Cardiac fibroblast (primary cell): Measurements from ENCODE around the gene LRRC75B.

ENCODE experiments used
- DNase-seq, 2 donors: peaks; one replicate each; pipeline versions ENCODE4 v3.0.0 to v3.0.0-alpha.2; 2010; ENCODE audit warnings: low read depth in 2 of 2
- H3K4me3 ChIP-seq, 2 donors: replicated peaks in 1 of 2; 1 replicate in 1 of 2; 2 replicates in 1 of 2; pipeline ENCODE4 v1.5.1; 2011; ENCODE audit warnings: low read depth in 2 of 2, low read length in 2 of 2, mild to moderate bottlenecking in 2 of 2, moderate library complexity in 1 of 2
- TF ChIP-seq, protein P1 (sequence below): IDR thresholded peaks from one replicate; pipeline ENCODE4 v1.5.1; 2011; ENCODE audit warnings: low read depth, mild to moderate bottlenecking, low read length, inconsistent platforms

Gene LRRC75B

GRCh38 chr22:24548812-24549211, 44.1 kb downstream of the LRRC75B start:
- TF ChIP-seq, protein P1, sequence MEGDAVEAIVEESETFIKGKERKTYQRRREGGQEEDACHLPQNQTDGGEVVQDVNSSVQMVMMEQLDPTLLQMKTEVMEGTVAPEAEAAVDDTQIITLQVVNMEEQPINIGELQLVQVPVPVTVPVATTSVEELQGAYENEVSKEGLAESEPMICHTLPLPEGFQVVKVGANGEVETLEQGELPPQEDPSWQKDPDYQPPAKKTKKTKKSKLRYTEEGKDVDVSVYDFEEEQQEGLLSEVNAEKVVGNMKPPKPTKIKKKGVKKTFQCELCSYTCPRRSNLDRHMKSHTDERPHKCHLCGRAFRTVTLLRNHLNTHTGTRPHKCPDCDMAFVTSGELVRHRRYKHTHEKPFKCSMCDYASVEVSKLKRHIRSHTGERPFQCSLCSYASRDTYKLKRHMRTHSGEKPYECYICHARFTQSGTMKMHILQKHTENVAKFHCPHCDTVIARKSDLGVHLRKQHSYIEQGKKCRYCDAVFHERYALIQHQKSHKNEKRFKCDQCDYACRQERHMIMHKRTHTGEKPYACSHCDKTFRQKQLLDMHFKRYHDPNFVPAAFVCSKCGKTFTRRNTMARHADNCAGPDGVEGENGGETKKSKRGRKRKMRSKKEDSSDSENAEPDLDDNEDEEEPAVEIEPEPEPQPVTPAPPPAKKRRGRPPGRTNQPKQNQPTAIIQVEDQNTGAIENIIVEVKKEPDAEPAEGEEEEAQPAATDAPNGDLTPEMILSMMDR: no peak
- no peak for DNase-seq

GRCh38 chr22:24543679-24544243, 49.1 kb downstream of the LRRC75B start:
- TF ChIP-seq, protein P1: no peak

More at GRCh38 chr22:24548812-24549211, 44.1 kb downstream of the LRRC75B start:
- no peak overlapping the region for H3K4me3 ChIP-seq

GRCh38 chr22:24543185-24543601, 49.7 kb downstream of the LRRC75B start:
- TF ChIP-seq, protein P1: no peak
- no peak for DNase-seq
- no peak overlapping the region for H3K4me3 ChIP-seq

More at GRCh38 chr22:24543679-24544243, 49.1 kb downstream of the LRRC75B start:
- no peak for DNase-seq
- no peak overlapping the region for H3K4me3 ChIP-seq

GRCh38 chr22:24542641-24543040, 50.2 kb downstream of the LRRC75B start:
- TF ChIP-seq, protein P1: no peak
- no peak for DNase-seq
- no peak overlapping the region for H3K4me3 ChIP-seq

- DNase-seq: no peak
- TF ChIP-seq, protein P1: no peak
- no peak overlapping the region for H3K4me3 ChIP-seq
These were observed 51.0 kb downstream of the LRRC75B start for GRCh38 chr22:24541681-24542515.

DNA sequence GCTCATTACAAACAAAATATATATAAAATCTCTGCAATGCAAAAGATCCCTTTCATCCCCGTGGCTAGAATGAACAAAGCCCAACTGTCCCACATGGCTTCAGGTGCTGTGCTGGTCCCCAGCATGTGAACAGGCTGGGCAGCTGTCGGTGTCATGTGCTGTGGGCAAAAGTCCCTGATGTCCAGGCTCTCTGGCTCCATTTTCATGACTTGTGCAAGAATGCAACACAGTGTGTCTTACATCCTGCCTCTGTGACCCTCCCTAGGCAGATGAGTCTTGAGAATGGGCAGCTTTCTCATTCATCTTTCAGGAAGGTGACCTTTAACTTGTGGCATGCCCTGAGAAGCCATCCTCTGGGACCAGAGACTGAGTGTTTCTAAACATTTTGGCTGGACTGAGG, 52.4 kb downstream of the LRRC75B start:
- DNase-seq: no peak
- TF ChIP-seq, protein P1: no peak
- H3K4me3 ChIP-seq: no peak overlapping the region
